Body of pancreas (tissue), 4 donors: ENCODE results near the gene ZFAND4.
"Not testable (repeated sequence)": the region's sequence is repeated elsewhere in the genome, so short reads cannot be mapped to it uniquely, and the experiment has no call there.

Experiments used
- POLR2A ChIP-seq, 3 donors: fragments of 450-650 bp; IDR thresholded peaks; one replicate each; pipeline ENCODE4 v1.6.1; 2016; ENCODE audit warnings: antibody characterized with exemption in 3 of 3, mild to moderate bottlenecking in 2 of 3
- TF ChIP-seq, protein P1 (sequence below), 7 experiments: fragments of 450-650 bp in 4 of 7; fragments of 200-600 bp in 3 of 7; sonication (generic) in 3 of 7; IDR thresholded peaks; one replicate each; pipeline ENCODE4 v1.5.1; 2016 to 2019; ENCODE audit warnings: antibody characterized with exemption in 7 of 7

DNA sequence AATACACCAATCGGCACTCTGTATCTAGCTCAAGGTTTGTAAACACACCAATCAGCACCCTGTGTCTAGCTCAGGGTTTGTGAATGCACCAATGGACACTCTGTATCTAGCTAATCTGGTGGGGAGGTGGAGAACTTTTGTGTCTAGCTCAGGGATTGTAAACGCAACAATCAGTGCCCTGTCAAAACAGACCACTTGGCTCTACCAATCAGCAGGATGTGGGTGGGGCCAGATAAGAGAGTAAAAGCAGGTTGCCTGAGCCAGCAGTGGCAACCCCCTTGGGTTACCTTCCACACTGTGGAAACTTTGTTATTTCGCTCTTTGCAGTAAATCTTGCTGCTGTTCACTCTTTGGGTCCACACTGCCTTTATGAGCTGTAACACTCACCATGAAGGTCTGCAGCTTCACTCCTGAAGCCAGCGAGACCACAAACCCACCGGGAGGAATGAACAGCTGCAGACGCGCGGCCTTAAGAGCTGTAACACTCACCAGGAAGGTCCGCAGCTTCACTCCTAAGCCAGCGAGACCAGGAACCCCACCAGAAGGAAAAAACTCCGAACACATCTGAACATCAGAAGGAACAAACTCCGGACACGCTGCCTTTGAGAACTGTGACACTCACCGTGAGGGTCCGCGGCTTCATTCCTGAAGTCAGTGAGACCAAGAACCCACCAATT is 71.2 kb downstream of the ZFAND4 start:
- TF ChIP-seq, protein P1, sequence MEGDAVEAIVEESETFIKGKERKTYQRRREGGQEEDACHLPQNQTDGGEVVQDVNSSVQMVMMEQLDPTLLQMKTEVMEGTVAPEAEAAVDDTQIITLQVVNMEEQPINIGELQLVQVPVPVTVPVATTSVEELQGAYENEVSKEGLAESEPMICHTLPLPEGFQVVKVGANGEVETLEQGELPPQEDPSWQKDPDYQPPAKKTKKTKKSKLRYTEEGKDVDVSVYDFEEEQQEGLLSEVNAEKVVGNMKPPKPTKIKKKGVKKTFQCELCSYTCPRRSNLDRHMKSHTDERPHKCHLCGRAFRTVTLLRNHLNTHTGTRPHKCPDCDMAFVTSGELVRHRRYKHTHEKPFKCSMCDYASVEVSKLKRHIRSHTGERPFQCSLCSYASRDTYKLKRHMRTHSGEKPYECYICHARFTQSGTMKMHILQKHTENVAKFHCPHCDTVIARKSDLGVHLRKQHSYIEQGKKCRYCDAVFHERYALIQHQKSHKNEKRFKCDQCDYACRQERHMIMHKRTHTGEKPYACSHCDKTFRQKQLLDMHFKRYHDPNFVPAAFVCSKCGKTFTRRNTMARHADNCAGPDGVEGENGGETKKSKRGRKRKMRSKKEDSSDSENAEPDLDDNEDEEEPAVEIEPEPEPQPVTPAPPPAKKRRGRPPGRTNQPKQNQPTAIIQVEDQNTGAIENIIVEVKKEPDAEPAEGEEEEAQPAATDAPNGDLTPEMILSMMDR (IDR thresholded peaks at IDR 0.05), result not testable (repeated sequence)
- not testable (repeated sequence) for TF ChIP-seq POLR2A (IDR thresholded peaks at IDR 0.05)
